Gastrocnemius medialis (tissue), 4 donors: Measurements from ENCODE around the gene DPT.

Source experiments
- POLR2A ChIP-seq, 2 donors: fragments of 450-650 bp; IDR thresholded peaks; one replicate each; pipeline ENCODE4 v1.6.1; 2017; ENCODE audit warnings: antibody characterized with exemption in 2 of 2, mild to moderate bottlenecking in 2 of 2, moderate library complexity in 2 of 2
- TF ChIP-seq, protein P1 (sequence below), 5 experiments: fragments of 450-650 bp in 3 of 5; fragments of 200-600 bp in 2 of 5; sonication (generic) in 2 of 5; IDR thresholded peaks in 4 of 5; conservative IDR thresholded peaks in 1 of 5; 1 replicate in 4 of 5; 2 replicates in 1 of 5; pipeline ENCODE4 v1.5.1; 2016 to 2019; ENCODE audit warnings: antibody characterized with exemption in 5 of 5, mild to moderate bottlenecking in 3 of 5, moderate library complexity in 3 of 5

DNA sequence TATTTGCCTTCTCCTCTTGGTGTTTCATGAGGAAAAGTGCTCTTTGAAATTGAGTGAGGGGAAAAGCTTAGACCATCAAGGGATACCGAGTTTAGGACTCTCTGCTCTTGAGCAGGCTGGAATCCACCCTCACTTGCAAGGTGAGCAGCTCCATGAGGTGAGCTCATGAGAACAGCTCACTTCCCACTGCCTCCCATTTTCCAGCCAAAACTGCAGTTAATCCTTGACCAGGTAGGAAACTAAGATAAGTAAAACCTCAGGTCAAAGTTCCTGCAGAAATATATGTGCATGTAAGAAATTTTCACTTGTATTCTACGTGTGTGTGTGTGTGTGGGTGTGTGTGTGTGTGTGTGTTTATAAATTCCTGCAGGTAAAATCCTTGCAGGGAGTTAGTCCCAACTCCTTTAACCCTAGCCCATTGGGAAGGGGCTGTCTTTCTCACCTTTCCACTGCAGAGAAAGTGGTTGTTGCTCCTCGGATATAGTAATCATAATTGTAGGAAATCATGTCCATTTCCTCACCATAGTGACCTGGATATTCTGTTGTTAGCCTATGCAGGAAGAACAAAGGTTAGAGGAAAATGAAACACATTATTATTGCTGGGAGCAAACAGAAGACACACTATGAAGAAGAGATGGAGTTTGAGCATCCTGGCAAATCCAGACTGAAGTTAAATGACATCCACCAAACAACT, 28.3 kb downstream of the DPT start:
- TF ChIP-seq, protein P1, sequence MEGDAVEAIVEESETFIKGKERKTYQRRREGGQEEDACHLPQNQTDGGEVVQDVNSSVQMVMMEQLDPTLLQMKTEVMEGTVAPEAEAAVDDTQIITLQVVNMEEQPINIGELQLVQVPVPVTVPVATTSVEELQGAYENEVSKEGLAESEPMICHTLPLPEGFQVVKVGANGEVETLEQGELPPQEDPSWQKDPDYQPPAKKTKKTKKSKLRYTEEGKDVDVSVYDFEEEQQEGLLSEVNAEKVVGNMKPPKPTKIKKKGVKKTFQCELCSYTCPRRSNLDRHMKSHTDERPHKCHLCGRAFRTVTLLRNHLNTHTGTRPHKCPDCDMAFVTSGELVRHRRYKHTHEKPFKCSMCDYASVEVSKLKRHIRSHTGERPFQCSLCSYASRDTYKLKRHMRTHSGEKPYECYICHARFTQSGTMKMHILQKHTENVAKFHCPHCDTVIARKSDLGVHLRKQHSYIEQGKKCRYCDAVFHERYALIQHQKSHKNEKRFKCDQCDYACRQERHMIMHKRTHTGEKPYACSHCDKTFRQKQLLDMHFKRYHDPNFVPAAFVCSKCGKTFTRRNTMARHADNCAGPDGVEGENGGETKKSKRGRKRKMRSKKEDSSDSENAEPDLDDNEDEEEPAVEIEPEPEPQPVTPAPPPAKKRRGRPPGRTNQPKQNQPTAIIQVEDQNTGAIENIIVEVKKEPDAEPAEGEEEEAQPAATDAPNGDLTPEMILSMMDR (IDR thresholded peaks at IDR 0.05 in 4 of 5, conservative IDR thresholded peaks at IDR 0.05 in 1 of 5), result no peak
- TF ChIP-seq POLR2A (IDR thresholded peaks at IDR 0.05), result no peak
